Fibroblast of pulmonary artery (primary cell): ENCODE measurements around the gene ADD2.

Source experiments
- DNase-seq: peaks from one replicate; pipeline ENCODE4 v3.0.0-alpha.2; 2010; ENCODE audit warnings: low read depth
- H3K4me3 ChIP-seq: replicated peaks from 2 replicates; pipeline ENCODE4 v1.5.1; 2011; ENCODE audit warnings: low read depth, mild to moderate bottlenecking, control low read depth, low read length, moderate library complexity
- CTCF ChIP-seq: IDR thresholded peaks from 2 replicates; pipeline ENCODE4 v1.5.1; 2011; ENCODE audit warnings: mild to moderate bottlenecking, control low read depth, low read length, inconsistent platforms; ENCODE audit errors: missing control alignments

ADD2 gene

GRCh38 chr2:70779911-70780545 lies 12.0 kb upstream of the ADD2 start:
- H3K4me3 ChIP-seq = no peak overlapping the region
- DNase-seq = peak; percentile 25
- TF ChIP-seq CTCF = no peak

DNA sequence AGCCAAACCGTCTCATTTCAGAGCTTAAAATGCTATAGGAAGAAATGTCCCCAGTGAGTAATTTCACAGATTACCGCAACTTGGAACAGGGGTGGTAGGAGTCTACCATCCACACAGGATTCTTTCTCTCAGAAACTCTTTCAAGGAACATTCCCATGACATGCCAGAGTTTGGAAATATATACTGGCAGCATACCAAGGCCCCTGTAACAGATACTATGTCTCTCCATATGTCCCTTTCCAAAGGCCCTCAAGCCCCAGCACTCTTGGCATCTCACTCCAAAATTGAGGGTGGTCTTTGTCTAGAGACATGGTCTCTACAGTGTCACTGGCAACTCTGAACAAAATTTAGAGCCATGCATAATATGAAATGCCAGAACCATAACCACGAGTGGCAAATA lies 11.5 kb upstream of the ADD2 start:
- no peak for DNase-seq
- TF ChIP-seq CTCF = no peak
- H3K4me3 ChIP-seq = no peak overlapping the region

GRCh38 chr2:70778676-70779075 lies 10.7 kb upstream of the ADD2 start:
- TF ChIP-seq CTCF = no peak
- no peak for DNase-seq
- H3K4me3 ChIP-seq = no peak overlapping the region

- DNase-seq = no peak
- H3K4me3 ChIP-seq = no peak overlapping the region
- TF ChIP-seq CTCF = no peak
Observed at GRCh38 chr2:70777450-70777849, 9.4 kb upstream of the ADD2 start.

GRCh38 chr2:70776266-70776665 lies 8.3 kb upstream of the ADD2 start:
- no peak for TF ChIP-seq CTCF
- no peak overlapping the region for H3K4me3 ChIP-seq
- DNase-seq = no peak

DNA sequence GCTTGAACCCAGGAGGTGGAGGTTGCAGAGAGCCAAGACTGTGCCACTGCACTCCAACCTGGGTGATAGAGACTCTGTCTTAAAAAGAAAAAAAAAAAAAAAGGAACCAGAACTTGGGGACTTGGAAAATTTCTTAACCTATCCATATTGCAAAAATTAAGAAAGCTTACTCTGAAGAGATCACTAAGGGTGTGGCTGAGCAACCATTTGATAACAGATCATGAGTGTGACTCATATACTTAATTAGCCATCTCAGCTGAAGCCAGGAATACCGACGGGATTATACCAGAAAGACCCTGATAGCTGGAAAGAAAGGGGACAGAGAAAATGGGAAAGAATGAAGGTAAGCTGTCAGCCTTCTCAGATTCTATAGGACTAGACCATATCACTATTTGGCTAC lies 7.1 kb upstream of the ADD2 start:
- H3K4me3 ChIP-seq = no peak overlapping the region
- no peak for DNase-seq
- TF ChIP-seq CTCF = no peak

GRCh38 chr2:70772486-70773155 lies 4.6 kb upstream of the ADD2 start:
- DNase-seq = no peak
- no peak overlapping the region for H3K4me3 ChIP-seq
- TF ChIP-seq CTCF = no peak
